Stimulated activated naive CD8-positive, alpha-beta T cell treated with anti-CD3 and anti-CD28 coated beads, Interleukin-15, amount 100 ng/mL, for 72 hours (primary cell): ENCODE data around the gene PRELID2.
"Not testable (repeated sequence)": the region's sequence is repeated elsewhere in the genome, so short reads cannot be mapped to it uniquely, and the experiment has no call there.

Experiments
- ATAC-seq: fragments of 150-1000 bp; cut with Tn5 transposase; 2 replicates; pipeline ENCODE4 v1.10.0; 2021; ENCODE audit warnings: mild to moderate bottlenecking, moderate library complexity
- DNase-seq, 2 donors: peaks; one replicate each; pipeline ENCODE4 v3.0.0; 2021 to 2022
- H3K27ac Mint-ChIP-seq, 2 donors: one replicate each; pipeline ENCODE4 v1.8.0; 2022; ENCODE audit warnings: mild to moderate bottlenecking in 2 of 2, mixed read lengths in 2 of 2, moderate library complexity in 2 of 2
- H3K27me3 Mint-ChIP-seq: one replicate; pipeline ENCODE4 v1.8.0; 2022; ENCODE audit warnings: mixed read lengths
- H3K4me1 Mint-ChIP-seq: one replicate; pipeline ENCODE4 v1.8.0; 2022; ENCODE audit warnings: mild to moderate bottlenecking, mixed read lengths
- H3K4me3 Mint-ChIP-seq, 2 donors: one replicate each; pipeline ENCODE4 v1.8.0; 2022; ENCODE audit warnings: mild to moderate bottlenecking in 2 of 2, mixed read lengths in 2 of 2, moderate library complexity in 1 of 2
- H3K9me3 Mint-ChIP-seq, 2 donors: one replicate each; pipeline ENCODE4 v1.8.0; 2022; ENCODE audit warnings: mixed read lengths in 2 of 2

PRELID2 gene

GRCh38 chr5:145824040-145824439 lies 11.1 kb downstream of the PRELID2 start:
- H3K4me3 Mint-ChIP-seq: no peak overlapping the region
- ATAC-seq: no peak
- no peaks in the 10 kb centered on the region for H3K27me3 Mint-ChIP-seq
- H3K4me1 Mint-ChIP-seq: no peaks in the 10 kb centered on the region
- no peaks in the 10 kb centered on the region for H3K9me3 Mint-ChIP-seq
- H3K27ac Mint-ChIP-seq: no peak overlapping the region
- DNase-seq: no peak

DNA sequence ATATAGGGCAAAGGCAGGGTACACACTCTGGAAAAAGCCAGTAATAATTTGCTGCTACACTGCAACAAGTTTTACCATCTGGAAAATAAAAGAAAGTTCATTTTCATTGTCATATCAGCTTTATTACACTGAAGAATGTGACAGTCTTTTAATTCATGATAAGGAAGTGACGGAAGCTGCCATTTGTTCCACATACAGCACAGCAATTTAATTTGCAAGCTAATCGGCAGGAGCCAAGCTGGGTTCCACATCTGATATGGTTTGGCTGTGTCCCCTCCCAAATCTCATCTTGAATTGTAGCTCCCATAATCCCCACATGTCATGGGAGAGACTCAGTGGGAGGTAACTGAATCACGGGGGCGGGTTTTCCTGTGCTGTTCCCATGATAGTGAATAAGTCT lies 16.5 kb downstream of the PRELID2 start:
- H3K4me1 Mint-ChIP-seq: no peaks in the 10 kb centered on the region
- no peak overlapping the region for H3K27ac Mint-ChIP-seq
- H3K9me3 Mint-ChIP-seq: no peaks in the 10 kb centered on the region
- H3K4me3 Mint-ChIP-seq: no peak overlapping the region
- DNase-seq (no peak), ATAC-seq (no peak)
- no peaks in the 10 kb centered on the region for H3K27me3 Mint-ChIP-seq

- no peak for DNase-seq
- Mint-ChIP-seq H3K27ac (no peak overlapping the region), H3K4me3 (no peak overlapping the region), H3K27me3 (no peaks in the 10 kb centered on the region), H3K4me1 (no peaks in the 10 kb centered on the region), H3K9me3 (no peaks in the 10 kb centered on the region)
- no peak for ATAC-seq
Observed at GRCh38 chr5:145812877-145813276, 22.3 kb downstream of the PRELID2 start.

GRCh38 chr5:145811834-145812625 lies 23.1 kb downstream of the PRELID2 start:
- H3K27me3 Mint-ChIP-seq: no peaks in the 10 kb centered on the region
- DNase-seq: no peak

GRCh38 chr5:145806923-145807322 lies 28.2 kb downstream of the PRELID2 start:
- no peaks in the 10 kb centered on the region for H3K9me3 Mint-ChIP-seq
- H3K4me3 Mint-ChIP-seq: no peak overlapping the region
- no peak for DNase-seq
- no peak for ATAC-seq
- no peaks in the 10 kb centered on the region for H3K27me3 Mint-ChIP-seq
- no peak overlapping the region for H3K27ac Mint-ChIP-seq
- no peaks in the 10 kb centered on the region for H3K4me1 Mint-ChIP-seq

More at GRCh38 chr5:145811834-145812625, 23.1 kb downstream of the PRELID2 start:
- H3K4me3 Mint-ChIP-seq: no peak overlapping the region
- no peak overlapping the region for H3K27ac Mint-ChIP-seq
- no peaks in the 10 kb centered on the region for H3K9me3 Mint-ChIP-seq
- no peaks in the 10 kb centered on the region for H3K4me1 Mint-ChIP-seq
- ATAC-seq: no peak

DNA sequence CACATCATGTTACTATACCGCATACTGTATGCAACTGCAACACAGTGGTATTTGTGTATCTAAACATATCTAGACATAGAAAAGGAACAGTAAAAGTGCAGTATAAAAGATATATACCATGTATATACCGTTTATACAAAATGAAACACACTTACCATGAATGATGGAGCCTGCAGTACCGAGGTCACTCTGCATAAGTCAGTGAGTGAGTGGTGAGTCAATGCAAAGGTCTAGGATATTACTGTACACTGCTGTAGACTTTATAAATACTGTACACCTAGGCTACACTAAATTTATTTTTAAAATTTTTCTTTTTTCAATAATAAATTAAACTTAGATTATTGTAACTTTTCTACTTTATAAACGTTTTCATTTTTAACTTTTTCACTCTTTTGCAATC lies 29.3 kb downstream of the PRELID2 start:
- Mint-ChIP-seq H3K4me1 (no peaks in the 10 kb centered on the region), H3K9me3 (no peaks in the 10 kb centered on the region), H3K27me3 (no peaks in the 10 kb centered on the region), H3K27ac (no peak overlapping the region), H3K4me3 (no peak overlapping the region)
- DNase-seq (no peak), ATAC-seq (no peak)

DNA sequence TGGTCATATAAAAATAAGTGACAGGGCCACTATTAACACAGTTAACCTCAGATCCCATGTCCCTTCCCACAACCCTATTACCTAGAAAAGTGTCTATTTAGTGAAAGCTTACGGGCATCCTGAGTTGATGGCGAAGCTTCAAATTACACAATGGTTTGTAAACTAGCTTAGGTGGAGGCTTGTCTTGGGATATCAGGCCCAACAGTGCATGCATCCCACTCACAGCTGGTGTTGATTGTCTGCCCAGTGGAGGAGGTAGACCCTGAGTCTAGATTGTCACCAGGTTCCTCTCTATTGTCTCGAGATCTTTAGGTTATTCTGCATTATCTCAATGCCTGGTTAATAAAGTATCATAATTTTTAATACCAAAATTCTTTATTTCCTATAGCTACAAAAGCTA lies 30.4 kb downstream of the PRELID2 start:
- Mint-ChIP-seq H3K4me1 (no peaks in the 10 kb centered on the region), H3K27me3 (no peaks in the 10 kb centered on the region), H3K4me3 (no peak overlapping the region), H3K27ac (no peak overlapping the region), H3K9me3 (no peaks in the 10 kb centered on the region)
- no peak for DNase-seq
- no peak for ATAC-seq

DNA sequence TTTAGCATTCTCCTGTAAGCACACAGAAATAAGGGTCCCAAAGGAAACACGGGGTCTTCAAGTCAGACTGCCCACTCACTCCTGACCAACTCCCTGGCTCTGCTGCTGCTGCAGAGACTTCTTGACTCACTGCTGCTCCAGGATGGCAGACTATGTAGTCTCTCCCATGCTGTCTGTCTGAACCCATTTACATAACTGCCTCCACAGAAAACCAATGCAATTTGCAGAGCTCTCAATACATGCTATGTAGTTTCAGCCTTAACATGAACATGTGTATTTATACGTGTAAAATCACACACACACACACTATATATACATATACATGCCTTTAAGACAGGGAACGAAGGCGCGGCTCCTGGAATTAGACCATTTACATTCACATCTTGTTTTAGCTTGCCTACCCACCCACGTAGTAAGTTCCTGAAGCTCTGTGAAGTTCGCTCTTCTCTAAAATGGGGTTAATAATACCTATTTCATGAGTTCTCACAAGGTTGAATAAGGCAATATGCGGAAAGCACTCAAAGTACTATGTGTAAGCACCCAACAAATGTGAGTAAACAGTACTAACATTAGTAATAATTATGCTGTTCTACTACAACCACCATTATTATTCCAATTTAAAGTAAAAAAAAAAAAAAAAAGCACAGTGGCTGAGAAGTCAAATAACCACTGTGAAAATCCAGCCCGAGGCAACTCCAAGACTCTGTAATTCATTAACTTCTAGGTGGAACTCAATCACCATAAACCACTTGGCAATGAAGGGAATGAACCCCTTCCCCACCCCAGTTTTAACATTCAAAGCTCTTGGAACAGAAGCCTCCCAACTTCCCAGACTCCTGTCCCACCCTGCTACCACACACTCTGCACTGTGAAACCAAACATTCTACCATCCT lies 31.8 kb downstream of the PRELID2 start:
- no peaks in the 10 kb centered on the region for H3K9me3 Mint-ChIP-seq
- no peaks in the 10 kb centered on the region for H3K27me3 Mint-ChIP-seq
- no peak overlapping the region for H3K27ac Mint-ChIP-seq
- no peak for DNase-seq
- ATAC-seq: no peak
- H3K4me3 Mint-ChIP-seq: no peak overlapping the region
- H3K4me1 Mint-ChIP-seq: no peaks in the 10 kb centered on the region

DNA sequence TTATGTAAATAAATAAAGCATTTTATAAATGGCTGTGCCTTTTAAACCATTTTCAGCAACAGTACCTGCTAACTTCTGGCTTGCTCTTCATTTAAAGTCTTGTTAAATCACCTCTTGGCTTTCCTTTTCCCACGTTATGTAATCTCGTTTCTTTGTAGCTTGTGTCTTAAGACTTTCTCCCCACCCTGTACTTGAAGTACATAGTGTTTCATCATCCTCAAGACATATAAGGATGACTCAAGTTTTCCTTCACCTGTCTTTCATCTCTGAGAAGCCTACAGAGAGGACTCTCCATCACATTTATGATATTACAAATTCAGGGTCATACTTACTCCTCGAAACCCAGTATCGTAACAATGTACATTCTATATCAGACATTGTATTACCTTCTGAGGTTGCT lies 33.9 kb downstream of the PRELID2 start:
- Mint-ChIP-seq H3K4me1 (no peaks in the 10 kb centered on the region), H3K4me3 (no peak overlapping the region), H3K9me3 (peaks cover 0 to 10% of the 10 kb centered on the region in 2 donors), H3K27me3 (no peaks in the 10 kb centered on the region), H3K27ac (no peak overlapping the region)
- no peak for ATAC-seq
- DNase-seq: no peak

GRCh38 chr5:145800181-145800580 lies 35.0 kb downstream of the PRELID2 start:
- Mint-ChIP-seq H3K4me3 (no peak overlapping the region), H3K4me1 (no peaks in the 10 kb centered on the region), H3K27me3 (no peaks in the 10 kb centered on the region), H3K27ac (no peak overlapping the region), H3K9me3 (peaks cover 0 to 10% of the 10 kb centered on the region in 2 donors)
- DNase-seq: no peak
- no peak for ATAC-seq

DNA sequence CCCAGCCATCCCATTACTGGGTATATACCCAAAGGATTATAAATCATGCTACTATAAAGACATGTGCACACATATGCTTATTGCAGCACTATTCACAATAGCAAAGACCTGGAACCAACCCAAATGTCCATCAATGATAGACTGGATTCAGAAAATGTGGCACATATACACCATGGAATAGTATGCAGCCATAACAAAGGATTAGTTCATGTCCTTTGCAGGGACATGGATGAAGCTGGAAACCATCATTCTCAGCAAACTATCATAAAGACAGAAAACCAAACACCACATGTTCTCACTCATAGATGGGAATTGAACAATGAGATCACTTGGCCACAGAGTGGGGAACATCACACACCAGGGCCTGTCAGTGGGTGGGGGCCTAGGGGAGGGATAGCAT lies 36.6 kb downstream of the PRELID2 start:
- peaks cover 0 to 10% of the 10 kb centered on the region in 2 donors for H3K9me3 Mint-ChIP-seq
- H3K4me3 Mint-ChIP-seq, H3K27me3 Mint-ChIP-seq, H3K27ac Mint-ChIP-seq, ATAC-seq, DNase-seq, H3K4me1 Mint-ChIP-seq: not testable (repeated sequence)

DNA sequence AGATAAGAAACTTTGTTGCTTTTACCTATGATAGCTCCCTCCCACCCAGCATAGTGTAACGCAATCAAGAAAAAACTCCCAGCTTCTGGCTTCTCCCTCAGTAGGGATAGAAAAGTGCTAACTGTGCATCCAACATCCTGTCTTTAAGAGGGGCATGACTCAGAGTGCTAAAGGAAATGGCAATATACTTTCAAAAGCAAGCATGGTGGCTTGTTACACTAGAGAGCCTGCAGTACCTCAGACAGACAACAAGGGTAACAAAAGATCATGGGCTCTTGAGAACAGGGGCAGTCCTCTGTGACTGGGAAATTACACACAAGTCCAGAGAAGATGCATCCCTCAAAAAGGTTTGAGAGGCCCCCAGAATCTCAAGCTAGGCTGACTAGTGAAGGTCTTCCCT lies 37.8 kb downstream of the PRELID2 start:
- no peaks in the 10 kb centered on the region for H3K27me3 Mint-ChIP-seq
- DNase-seq: no peak
- no peak overlapping the region for H3K27ac Mint-ChIP-seq
- H3K9me3 Mint-ChIP-seq: peaks cover 0 to 10% of the 10 kb centered on the region in 2 donors
- H3K4me1 Mint-ChIP-seq: no peaks in the 10 kb centered on the region
- no peak for ATAC-seq
- no peak overlapping the region for H3K4me3 Mint-ChIP-seq

- Mint-ChIP-seq H3K4me1 (no peaks in the 10 kb centered on the region), H3K9me3 (peaks cover 0 to 10% of the 10 kb centered on the region in 2 donors), H3K27ac (no peak overlapping the region), H3K4me3 (no peak overlapping the region), H3K27me3 (no peaks in the 10 kb centered on the region)
- DNase-seq: no peak
- no peak for ATAC-seq
Observed at GRCh38 chr5:145796318-145796717, 38.8 kb downstream of the PRELID2 start.

DNA sequence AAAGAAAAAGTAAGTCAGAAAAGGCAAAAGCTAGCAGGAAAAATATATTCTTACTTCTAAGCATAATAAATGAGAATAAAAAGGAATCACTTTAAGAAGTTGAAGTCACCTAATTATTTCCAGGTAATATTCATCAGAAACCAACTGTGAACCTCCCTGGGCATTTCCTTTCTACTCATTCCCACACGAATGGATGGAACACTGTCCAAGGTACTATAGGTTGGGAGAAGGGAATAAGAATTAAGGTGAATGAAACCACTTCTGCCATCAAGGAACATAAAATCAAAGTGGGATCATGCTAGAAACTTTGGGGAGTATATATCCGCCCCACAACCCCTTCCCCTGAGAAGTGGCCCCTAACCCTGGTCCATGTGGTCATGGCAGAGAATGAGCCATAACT lies 41.6 kb downstream of the PRELID2 start:
- Mint-ChIP-seq H3K4me1 (no peaks in the 10 kb centered on the region), H3K27ac (no peak overlapping the region), H3K9me3 (peaks cover 0 to 10% of the 10 kb centered on the region in 2 donors), H3K27me3 (no peaks in the 10 kb centered on the region), H3K4me3 (no peak overlapping the region)
- no peak for ATAC-seq
- DNase-seq: no peak

DNA sequence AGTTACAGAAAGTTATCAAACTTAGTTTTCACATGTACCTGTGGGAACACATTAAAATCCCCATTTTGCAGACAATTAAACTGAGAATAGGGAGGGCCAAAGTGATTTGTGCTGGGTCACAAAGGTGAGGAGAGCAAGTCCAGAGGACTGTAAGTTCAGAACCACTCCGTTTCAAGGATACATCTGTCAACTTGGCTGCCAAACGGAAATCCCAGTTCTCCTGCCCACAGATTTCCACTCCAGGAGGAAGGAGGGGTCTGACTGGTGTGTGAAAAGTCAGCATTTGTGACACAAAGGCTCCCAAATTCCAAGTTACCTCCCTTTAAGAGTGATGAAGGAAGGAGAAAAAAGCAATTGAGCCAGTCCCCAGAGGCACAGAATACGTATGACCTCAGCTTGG lies 42.3 kb downstream of the PRELID2 start:
- H3K27me3 Mint-ChIP-seq: no peaks in the 10 kb centered on the region

GRCh38 chr5:145791866-145792265 lies 43.3 kb downstream of the PRELID2 start:
- H3K27ac Mint-ChIP-seq: no peak overlapping the region
- H3K4me1 Mint-ChIP-seq: no peaks in the 10 kb centered on the region
- ATAC-seq: no peak
- no peaks in the 10 kb centered on the region for H3K27me3 Mint-ChIP-seq
- no peak for DNase-seq
- no peak overlapping the region for H3K4me3 Mint-ChIP-seq
- no peaks in the 10 kb centered on the region for H3K9me3 Mint-ChIP-seq

More for the DNA sequence above, 42.3 kb downstream of the PRELID2 start:
- DNase-seq (no peak), ATAC-seq (no peak)
- Mint-ChIP-seq H3K9me3 (peaks cover 0 to 7% of the 10 kb centered on the region in 2 donors), H3K4me1 (no peaks in the 10 kb centered on the region), H3K27ac (no peak overlapping the region), H3K4me3 (no peak overlapping the region)
